Smooth muscle cell (in vitro differentiated cells): ENCODE measurements around the gene CDH15. TPM values are rescaled to one million over a fixed set of nuclear protein-coding genes. Genes with fewer than 3 reads are reported as not detected.

Experiments
- DNase-seq: peaks from one replicate; lab custom pipeline; 2025; ENCODE audit not compliant: unreplicated experiment; lab: John Stamatoyannopoulos, UW
- H2AFZ ChIP-seq: fragments of 200-600 bp; sonication (generic); 2 replicates; pipeline ENCODE4 v1.6.0; 2016; ENCODE audit warnings: antibody characterized with exemption, low read depth, mild to moderate bottlenecking
- H3F3A ChIP-seq: fragments of 200-600 bp; sonication (generic); 2 replicates; pipeline ENCODE4 v1.6.0; 2017; ENCODE audit warnings: antibody characterized with exemption, low read depth
- H3K27ac ChIP-seq: fragments of 200-600 bp; sonication (generic); 2 replicates; pipeline ENCODE4 v1.5.1; 2016; ENCODE audit warnings: low read depth, mild to moderate bottlenecking
- H3K27me3 ChIP-seq: fragments of 200-600 bp; sonication (generic); 2 replicates; pipeline ENCODE4 v1.6.1; 2016; ENCODE audit warnings: low read depth, mild to moderate bottlenecking
- H3K36me3 ChIP-seq: fragments of 200-600 bp; sonication (generic); 2 replicates; pipeline ENCODE4 v1.5.1; 2016; ENCODE audit warnings: low read depth
- H3K4me1 ChIP-seq: fragments of 200-600 bp; sonication (generic); 2 replicates; pipeline ENCODE4 v1.5.1; 2016; ENCODE audit warnings: low read depth
- H3K4me2 ChIP-seq: fragments of 200-600 bp; sonication (generic); 2 replicates; pipeline ENCODE4 v1.6.0; 2016; ENCODE audit warnings: mild to moderate bottlenecking
- H3K4me3 ChIP-seq: fragments of 200-600 bp; sonication (generic); 2 replicates; pipeline ENCODE4 v1.5.1; 2016; ENCODE audit warnings: mild to moderate bottlenecking
- H3K79me2 ChIP-seq: fragments of 200-600 bp; sonication (generic); 2 replicates; pipeline ENCODE4 v1.6.0; 2016; ENCODE audit warnings: low read depth, mild to moderate bottlenecking
- H3K9ac ChIP-seq: fragments of 200-600 bp; sonication (generic); 2 replicates; pipeline ENCODE4 v1.6.0; 2016; ENCODE audit warnings: low read depth
- H3K9me3 ChIP-seq: fragments of 200-600 bp; sonication (generic); replicated peaks from 2 replicates; pipeline ENCODE4 v1.5.1; 2016; ENCODE audit warnings: low read depth
- H4K20me1 ChIP-seq: fragments of 200-600 bp; sonication (generic); 2 replicates; pipeline ENCODE4 v1.6.0; 2016; ENCODE audit warnings: low read depth
- CTCF ChIP-seq: fragments of 200-600 bp; sonication (generic); IDR thresholded peaks from 2 replicates; pipeline ENCODE4 v1.5.1; 2017; ENCODE audit warnings: borderline replicate concordance, mild to moderate bottlenecking, antibody characterized with exemption; ENCODE audit not compliant: insufficient read depth, poor library complexity, severe bottlenecking
- WGBS: methylation state at CpG from one replicate; pipeline ENCODE4 v1.1.7; 2016; ENCODE audit warnings: low lambda C conversion rate; 5-methylcytosine and 5-hydroxymethylcytosine counted together
- polyA plus RNA-seq: library from polyadenylated mRNA; unstranded; fragments of >200 nt; fragmentation: Nextera tagmentation; extraction: Ambion mirVana; gene quantifications from 2 replicates; pipeline ENCODE4 v1.2.1, GENCODE V29; 2016
- total RNA-seq: library from RNA; depleted of rRNA; stranded (reverse); fragments of >200 nt; gene quantifications from 2 replicates; pipeline ENCODE4 v1.2.3, GENCODE V29; 2014

Gene CDH15
- total and polyA plus RNA-seq, 2 experiments from 2014 or later, result 0.36 to 1.4 TPM

- 93% methylated on average over 18 of the region's 18 CpGs for WGBS
- H4K20me1 ChIP-seq, result no peaks in the 10 kb centered on the region
Measured at GRCh38 chr16:89150090-89150835, 21.3 kb upstream of the CDH15 start.

GRCh38 chr16:89150981-89151380 is 20.6 kb upstream of the CDH15 start:
- TF ChIP-seq CTCF, result no peak
- Histone ChIP-seq H3K79me2 (no peaks in the 10 kb centered on the region), H3K27ac (no peak overlapping the region), H4K20me1 (no peaks in the 10 kb centered on the region), H3K9me3 (no peaks in the 10 kb centered on the region), H3K4me3 (no peak overlapping the region), H3K9ac (no peak overlapping the region), H3F3A (no peaks in the 10 kb centered on the region), H3K4me2 (no peak overlapping the region), H3K36me3 (no peaks in the 10 kb centered on the region), H3K27me3 (no peaks in the 10 kb centered on the region), H2AFZ (no peak overlapping the region), H3K4me1 (no peaks in the 10 kb centered on the region)
- 94% methylated on average over 8 of the region's 8 CpGs for WGBS
- no peak for DNase-seq

More at GRCh38 chr16:89150090-89150835, 21.3 kb upstream of the CDH15 start:
- no peak overlapping the region for H3K9ac ChIP-seq
- no peak for DNase-seq
- no peak overlapping the region for H3K4me3 ChIP-seq
- H3K27me3 ChIP-seq, result no peaks in the 10 kb centered on the region
- TF ChIP-seq CTCF, result no peak
- H2AFZ ChIP-seq, result no peak overlapping the region
- H3K79me2 ChIP-seq, result no peaks in the 10 kb centered on the region
- H3F3A ChIP-seq, result no peaks in the 10 kb centered on the region
- H3K4me1 ChIP-seq, result no peaks in the 10 kb centered on the region
- no peaks in the 10 kb centered on the region for H3K36me3 ChIP-seq
- H3K4me2 ChIP-seq, result no peak overlapping the region
- no peak overlapping the region for H3K27ac ChIP-seq
- H3K9me3 ChIP-seq, result no peaks in the 10 kb centered on the region

- Histone ChIP-seq H3K27ac (no peak overlapping the region), H3K36me3 (no peaks in the 10 kb centered on the region), H4K20me1 (no peaks in the 10 kb centered on the region), H3K4me1 (no peaks in the 10 kb centered on the region), H2AFZ (no peak overlapping the region), H3K27me3 (no peaks in the 10 kb centered on the region), H3K4me2 (no peak overlapping the region), H3K79me2 (no peaks in the 10 kb centered on the region), H3K9me3 (no peaks in the 10 kb centered on the region), H3K9ac (no peak overlapping the region), H3F3A (no peaks in the 10 kb centered on the region), H3K4me3 (no peak overlapping the region)
- no peak for DNase-seq
- WGBS, result 93% methylated on average over 31 of the region's 41 CpGs
- TF ChIP-seq CTCF, result no peak
Measured at GRCh38 chr16:89152831-89153700, 18.5 kb upstream of the CDH15 start.
